ENCODE results near the gene SLC2A11.

DNA sequence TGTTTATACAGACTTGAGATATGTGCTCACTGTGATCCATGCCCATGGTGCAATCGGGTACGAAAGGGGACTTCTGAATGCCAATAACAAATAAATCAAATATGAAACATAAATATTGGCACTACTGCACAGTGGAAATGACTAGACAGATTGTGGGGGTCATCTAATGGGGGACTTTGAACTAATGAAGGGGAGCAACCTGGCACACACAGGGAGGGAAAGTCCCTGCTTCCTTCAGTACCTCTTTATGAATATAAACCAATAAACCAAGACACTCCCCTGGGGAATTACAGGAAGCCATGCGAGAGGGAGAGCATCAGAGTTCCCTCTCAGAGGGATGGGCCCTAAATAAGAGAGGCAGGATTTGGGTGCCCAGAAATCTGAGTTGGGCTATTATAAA, 57.6 kb downstream of the SLC2A11 start:
- TF ChIP-seq YY1 (IDR thresholded peaks at IDR 0.05; ENCODE audit: insufficient read depth, insufficient read length) (no peak), ZNF274 (IDR thresholded peaks at IDR 0.05; ENCODE audit: low read depth, low read length) (no peak)
